ENCODE results near the gene SLC9B1. TPM values are rescaled to one million over a fixed set of nuclear protein-coding genes. Genes with fewer than 3 reads are reported as not detected.

The SLC9B1 gene
- total RNA-seq = 4.7 TPM in 1 of 2 replicates, not detected in the other

GRCh38 chr4:103019308-103020124 lies at the start of gene SLC9B1:
SLC9B1 (minus strand) TSS chr4:103019705; CDS start chr4:102991711, 27,994 bp downstream.

GRCh38 chr4:102868781-102869568 lies 150.5 kb downstream of the SLC9B1 start, which contains the start of gene CISD2:
CISD2 (plus strand) TSS chr4:102868992; CDS start chr4:102869085, 93 bp downstream.

Other genes starting within 250 kb of the SLC9B1 start
- gene UBE2D3, start 192.2 kb downstream of the SLC9B1 start, total RNA-seq = 341 and 484 TPM in 2 replicates
- gene CISD2, start 150.7 kb downstream of the SLC9B1 start, total RNA-seq = 20.0 and 27.9 TPM in 2 replicates
- 9.8 and 10.3 TPM in 2 replicates for gene SLC9B2, start 57.1 kb upstream of the SLC9B1 start, total RNA-seq
- 31.8 and 57.6 TPM in 2 replicates for gene BDH2, start 80.1 kb upstream of the SLC9B1 start, total RNA-seq
- 7.6 and 11.6 TPM in 2 replicates for gene CENPE, start 178.6 kb upstream of the SLC9B1 start, total RNA-seq

Measured in epithelial cell of alveolus of lung (primary cell).